Stimulated activated CD4-positive, alpha-beta T cell treated with anti-CD3 and anti-CD28 coated beads, TNF-alpha, amount 100 ng/mL, for 48 hours (primary cell): ENCODE data around the gene PLPP7.
"Not testable (repeated sequence)": the region's sequence is repeated elsewhere in the genome, so short reads cannot be mapped to it uniquely, and the experiment has no call there.

Experiments
- DNase-seq, 3 donors: peaks; one replicate each; pipeline ENCODE4 v3.0.0-alpha.2; 2020; ENCODE audit warnings: low read depth in 3 of 3

The PLPP7 gene

DNA sequence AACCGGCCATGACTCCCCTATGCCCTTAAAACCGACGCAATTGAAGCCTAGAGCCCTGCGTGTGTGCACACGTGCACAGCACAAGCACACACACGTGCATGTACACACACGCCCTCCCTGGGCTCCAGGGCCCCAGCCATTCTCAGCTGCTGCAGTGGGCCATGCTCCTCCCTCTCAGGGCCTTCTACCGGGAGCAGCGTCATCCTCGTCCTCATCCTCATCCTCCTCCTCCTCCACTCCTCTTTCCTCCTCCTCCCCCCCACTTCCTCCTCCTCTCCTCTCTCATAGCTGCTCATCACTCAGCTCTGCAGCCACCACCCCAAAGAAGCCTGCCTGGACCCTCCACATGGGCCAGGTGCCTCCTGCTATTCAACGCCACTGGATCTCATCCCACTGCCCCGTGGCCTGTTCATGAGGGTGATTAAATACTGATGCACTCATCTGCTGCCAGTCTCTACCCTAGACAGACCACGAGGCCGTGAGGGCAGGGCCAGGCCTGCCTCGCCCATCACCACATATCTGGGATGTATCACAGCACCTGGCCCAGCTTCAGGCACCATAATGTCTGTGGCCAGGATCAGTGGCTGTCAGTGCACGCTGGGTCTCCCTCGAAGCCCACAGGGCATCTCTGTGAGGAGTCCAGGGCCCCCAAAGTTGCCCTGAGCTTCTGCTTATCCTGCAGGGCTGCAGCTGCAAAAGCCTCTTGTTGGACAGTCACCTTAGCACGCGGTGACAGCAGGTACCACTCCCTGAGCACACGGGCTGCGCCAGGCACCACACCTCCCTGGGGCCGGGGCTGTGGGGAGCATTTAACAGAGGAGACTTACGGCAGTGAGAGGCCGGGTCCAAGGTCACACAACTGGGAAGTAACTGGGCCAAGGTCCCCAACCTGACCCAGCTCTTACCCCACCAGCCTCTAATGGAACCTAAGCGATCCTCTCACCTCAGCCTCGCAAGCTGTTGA lies 23.0 kb upstream of the PLPP7 start:
- no peak for DNase-seq

DNA sequence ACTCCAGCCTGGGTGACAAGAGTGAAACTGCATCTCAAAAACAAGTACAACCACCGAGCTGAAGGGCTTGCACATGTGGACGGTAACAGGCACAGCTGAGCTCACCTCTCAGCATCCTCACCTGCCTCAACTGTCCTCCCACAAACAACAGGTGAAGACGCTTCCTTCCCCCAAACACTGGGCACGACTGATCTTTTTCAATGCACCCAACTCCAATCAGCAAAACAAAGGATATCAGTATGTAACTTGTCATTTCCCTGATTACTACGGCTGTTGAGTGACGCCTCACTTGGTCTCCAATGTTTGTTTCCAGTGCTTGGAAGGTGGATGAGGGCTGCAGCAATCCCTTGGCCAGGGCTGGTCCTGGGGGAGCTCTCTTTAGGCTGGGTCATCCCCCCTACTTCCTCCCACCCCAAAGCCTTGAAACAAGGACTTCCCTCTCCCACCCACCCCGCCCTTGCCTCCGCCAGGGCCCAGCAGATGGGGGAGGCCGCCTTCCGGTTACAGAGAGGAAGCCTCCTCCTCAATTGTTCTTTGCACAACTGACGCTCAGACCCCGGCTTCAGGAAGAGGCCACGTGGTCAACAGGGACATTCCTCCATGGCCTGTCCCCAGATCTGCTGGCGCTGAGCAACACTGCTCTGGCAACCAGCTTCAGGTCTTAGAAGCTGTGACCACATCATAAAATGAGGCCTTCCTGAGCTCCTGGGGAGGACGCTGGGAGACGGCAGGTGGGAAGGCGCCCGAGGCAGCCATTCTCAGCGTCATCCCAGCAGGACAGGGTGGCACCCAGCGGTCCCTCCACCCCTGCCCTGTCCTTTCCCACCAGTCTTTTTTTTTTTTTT lies 19.1 kb upstream of the PLPP7 start:
- DNase-seq: no peak

DNA sequence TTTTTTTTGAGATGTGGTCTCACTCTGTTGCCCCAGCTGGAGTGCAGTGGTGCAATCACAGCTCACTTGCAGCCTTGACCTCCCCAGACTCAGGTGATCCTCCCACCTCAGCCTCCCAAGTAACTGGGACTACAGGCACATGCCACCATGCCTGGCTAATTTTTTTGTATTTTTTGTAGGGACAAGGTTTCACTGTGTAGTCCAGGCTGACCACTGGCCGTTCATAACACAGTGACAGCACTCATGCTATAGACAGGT lies 18.6 kb upstream of the PLPP7 start:
- not testable (repeated sequence) for DNase-seq

DNA sequence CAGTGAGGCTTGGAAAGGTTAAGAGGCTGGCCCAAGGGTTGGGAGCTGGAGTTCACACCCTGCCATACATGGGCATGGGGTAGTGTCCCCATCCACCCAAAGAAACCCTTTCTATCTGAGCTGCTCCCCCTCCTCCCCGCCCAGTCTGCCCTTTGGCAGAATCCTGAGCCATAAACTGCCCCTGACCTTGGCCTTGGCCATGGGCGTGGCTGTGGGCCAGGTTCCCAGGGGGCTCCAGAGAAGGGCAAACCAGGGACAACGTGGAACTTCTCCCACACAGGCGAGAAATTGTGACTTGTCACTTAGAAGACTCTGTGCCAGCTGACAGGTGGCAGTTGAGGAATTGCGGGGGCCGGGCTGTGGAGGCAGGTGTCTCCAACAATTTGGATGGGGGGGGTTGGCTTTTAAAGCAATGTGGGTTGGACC lies 18.0 kb upstream of the PLPP7 start:
- no peak for DNase-seq

GRCh38 chr9:131272212-131272611 lies 17.3 kb upstream of the PLPP7 start:
- no peak for DNase-seq

DNA sequence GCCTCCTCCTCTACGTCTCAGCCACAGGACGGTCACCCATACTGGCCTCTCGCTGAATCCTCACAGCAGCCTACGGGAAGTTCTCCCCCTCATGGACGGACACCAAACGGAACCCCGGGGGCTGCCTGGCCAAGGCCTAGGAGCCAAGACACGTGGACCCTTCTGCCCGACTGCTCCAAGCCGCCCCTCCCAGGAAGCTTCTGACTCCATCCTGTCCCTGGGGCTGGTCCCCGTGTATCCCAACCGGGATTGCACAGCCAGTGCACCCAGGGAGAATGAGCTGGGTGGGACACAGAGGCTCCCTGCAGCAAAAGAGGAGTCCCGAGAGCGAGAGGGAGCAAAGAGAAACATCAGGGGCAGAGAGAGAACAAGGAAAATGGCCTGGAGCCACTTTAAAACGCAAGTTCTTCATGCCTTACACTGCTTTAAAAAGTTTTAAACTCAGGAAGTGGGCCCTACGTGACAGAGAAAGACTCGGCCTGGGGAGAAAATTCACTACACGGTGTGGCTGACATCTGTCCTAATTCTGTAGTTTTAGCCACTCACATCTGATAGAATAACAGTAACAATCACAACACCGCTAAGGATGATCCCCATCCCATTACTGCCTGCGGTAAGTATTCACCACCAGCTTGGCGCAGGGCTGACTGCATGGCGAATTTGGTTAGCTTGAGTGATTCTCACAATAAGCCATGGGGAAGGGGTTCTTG lies 16.2 kb upstream of the PLPP7 start:
- DNase-seq: no peak

DNA sequence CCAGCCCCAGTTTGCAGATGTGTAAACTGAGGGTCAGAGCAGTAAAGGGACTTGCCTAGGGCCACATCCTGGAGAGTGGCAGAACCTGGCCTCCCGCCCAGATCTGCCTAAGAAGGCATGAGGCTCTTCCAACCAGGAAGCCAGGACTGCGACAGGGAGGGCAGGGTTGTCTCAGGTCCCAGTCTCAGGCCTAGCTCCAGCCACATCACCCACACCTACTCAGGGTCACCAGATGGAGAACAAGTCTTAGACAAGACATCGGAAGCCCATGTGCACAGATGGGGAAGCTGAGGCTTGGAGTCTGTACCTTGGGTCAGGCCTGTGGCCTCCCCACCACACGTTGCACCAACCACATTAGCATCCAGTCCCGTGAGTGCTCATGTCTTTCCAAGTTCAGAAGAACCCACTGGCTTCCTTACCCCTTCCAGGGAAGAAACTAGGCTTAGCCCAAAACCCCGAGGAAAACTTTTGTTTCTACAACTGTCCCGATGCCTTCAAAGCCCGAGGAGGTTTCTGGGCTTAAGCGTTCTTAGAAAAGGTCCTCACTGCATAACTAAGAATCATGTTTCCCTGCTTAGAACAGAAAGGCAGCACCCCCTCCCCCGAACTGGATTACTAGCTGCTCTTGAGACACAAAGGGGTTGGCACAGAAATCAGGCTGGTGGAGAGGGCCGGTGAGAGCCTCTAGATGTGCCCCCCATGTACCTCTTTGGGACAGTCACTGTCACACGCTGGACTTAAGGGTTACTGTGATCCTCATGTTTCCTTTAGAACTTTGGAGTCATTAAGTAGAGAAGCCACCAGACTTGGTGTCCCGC lies 15.5 kb upstream of the PLPP7 start:
- no peak for DNase-seq

- no peak for DNase-seq
Observed at GRCh38 chr9:131274674-131275331, 14.7 kb upstream of the PLPP7 start.

DNA sequence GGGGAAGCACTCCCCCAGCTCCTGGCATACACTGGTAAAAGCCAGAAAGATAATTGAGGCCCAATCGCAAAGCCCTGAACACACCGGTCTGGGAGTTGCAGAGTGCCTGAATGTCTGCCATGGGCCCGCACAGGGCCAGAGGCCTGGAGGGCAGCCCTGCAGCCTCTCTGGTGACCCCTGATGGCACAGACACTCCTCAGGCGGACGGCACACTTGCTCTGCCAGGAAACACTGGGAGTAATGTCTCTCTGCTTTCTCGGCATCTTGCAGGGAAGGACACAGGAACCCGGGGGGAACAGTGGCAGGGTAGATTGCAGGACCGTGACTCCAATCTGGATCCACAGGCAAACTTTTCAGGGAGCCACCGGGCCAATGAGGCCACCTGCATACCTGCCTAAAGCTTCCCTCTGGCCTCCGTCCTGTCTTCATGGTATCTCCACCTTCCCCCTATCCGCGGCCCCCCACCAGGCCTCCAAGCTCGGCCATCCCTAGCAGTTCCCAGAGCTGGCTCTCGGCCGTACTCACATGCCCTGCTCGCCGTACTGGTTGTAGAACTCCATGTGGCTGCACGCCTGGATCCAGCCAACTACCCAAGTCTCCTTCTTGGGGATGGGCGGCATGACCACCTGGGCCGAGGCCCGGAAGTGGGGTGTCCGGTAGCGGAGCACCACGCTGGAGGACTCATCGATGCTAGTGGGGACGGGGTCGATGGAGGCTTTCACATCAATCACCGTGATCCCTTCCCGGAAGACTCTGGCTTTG lies 14.0 kb upstream of the PLPP7 start:
- no peak for DNase-seq

GRCh38 chr9:131276094-131276888 lies 13.2 kb upstream of the PLPP7 start, which contains the start of gene FAM78A:
Gene FAM78A (minus strand): TSS chr9:131276510. CDS start chr9:131276179, 331 bp downstream.
- no peak for DNase-seq

DNA sequence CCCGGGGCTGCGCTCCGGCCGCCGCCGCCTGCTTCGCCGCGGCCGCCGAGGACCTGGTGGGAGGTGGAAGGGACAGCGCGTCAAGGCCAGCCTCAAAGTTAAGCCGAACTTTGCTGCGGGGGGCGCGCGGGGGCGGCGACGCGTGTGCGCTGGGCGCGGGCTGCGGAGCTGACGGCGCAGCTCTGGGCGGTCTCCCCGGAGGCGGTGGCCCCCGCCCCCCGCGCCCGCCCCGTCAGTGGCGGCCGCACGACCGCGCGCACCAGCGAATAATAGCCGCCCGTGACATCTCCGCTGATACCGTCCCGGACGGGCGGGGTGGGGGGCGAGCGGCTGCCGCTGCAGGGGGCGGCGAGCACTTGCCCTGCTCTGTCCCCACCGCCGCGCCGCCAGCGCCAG lies 12.6 kb upstream of the PLPP7 start:
- no peak for DNase-seq

DNA sequence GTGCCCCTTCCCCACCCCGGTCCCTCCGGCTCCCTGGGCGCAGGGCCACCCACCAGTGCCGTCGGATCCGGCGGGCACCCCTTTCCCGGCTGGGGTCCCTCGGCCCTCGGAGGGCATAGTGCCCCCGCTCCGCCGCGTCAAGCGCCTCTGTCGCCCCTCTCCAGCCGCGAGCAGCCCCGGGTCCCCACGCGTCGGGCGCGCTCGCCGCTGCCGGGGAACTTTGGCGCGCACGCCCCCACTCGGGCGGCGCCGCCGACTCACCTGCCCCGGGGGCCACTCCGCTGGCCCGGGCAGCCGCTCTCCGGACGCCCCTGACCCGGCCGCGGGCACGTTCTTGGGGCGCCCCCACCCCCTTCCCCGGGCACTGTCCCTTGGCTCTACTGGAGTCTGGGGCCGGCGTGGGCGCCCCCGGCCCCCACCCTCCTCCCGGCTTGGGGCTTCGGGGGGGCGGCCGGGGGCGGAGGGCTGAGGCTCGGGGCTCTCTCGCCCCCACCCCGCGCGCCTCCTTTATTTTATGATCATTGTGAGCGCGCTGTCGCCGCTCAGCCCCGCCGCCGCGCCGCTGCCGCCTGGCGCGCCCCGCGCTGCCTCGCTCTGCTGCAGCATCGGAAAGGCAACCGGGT lies 12.1 kb upstream of the PLPP7 start:
- no peak for DNase-seq

DNA sequence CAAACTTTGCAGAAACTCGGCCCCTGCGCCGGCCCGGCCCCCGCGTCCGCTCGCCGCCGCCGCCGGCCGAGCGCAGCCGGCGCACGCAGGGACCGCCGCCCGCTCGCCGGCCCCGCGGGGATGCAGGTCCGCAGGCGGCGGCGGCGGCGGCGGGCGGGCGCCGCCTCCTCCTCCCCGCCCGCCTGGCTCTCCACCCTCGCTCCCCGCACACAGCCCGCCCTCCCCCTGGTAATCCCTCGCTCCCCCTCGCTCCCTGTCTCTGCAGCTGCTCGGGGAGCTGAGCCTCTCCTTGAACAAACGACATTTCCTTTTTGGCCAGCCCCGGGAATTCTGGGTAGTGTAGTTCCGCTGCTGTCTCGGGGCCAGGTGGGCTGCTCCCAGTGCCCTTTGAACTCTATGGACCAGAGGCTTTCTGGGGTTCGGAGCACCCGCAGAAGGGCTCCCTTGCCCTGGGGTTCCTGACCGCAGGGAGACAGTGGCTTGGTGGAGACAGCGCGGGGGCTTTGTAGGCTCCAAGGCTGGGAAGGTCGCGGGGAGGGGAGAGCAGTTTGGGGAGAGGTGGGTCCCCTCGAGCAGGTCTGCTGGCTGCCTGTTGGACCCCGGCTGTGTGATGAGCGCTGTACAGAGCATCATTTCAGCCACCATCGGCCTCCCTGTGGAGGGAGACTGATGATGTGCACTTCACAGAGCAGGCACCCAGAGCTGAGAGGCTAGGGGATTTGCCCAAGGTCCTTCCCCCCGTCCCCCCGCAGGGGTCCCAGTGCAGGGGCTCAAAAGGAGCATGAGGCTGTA lies 11.4 kb upstream of the PLPP7 start:
- peak in 2 of 3 donors; percentile 46 to 57 for DNase-seq

DNA sequence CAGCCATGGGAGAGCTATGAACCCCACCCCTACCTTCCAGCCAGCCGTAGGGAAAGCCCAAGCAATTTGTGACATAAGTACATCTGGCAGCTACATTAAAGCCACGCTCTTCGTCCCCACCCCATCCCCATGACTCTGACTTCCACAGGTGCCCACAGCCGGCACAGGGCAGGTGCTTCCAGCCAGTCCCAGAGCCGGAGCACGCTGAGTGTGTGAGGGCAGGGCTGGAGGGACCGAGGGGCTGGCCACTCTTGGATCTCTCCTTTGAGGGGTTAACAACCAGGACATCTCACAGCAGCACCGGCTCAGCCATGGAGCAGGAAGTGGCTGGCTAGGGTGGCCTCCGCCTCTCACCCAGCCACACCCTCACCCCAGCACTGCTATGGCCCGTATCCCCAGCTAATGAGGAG lies 10.8 kb upstream of the PLPP7 start:
- no peak for DNase-seq

DNA sequence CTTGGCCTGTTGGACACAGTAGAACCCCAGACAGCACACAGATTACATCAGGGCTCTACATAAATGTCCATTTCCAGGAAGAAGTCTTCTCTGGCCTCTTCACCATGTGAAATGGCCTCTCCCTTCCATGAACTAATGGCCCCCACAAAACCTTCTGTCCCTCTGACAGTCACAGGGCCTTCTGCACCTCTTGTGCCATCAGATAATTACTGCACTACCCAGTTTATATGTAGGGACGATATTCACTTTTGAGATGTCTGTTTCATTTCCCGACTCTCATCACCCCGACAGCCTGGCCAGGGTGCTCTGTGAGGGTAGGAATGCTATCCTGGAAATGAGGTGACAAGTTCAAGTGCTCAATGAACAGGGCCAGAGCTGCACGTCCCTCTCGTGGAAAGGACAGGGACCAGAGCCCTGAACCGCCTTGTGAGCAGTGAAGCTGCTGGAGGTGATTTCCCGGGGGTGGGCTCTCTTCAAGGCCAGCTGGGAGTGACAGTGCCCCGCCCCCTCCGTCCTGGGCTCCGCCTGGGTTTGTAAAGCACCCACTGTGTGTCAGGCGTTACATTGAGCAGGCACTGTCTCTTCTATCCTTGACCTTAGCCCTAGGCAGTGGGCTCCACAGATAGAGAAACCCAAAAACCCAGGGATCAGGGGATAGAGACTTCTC lies 10.2 kb upstream of the PLPP7 start:
- no peak for DNase-seq

- DNase-seq: no peak
Observed at GRCh38 chr9:131279863-131280570, 9.5 kb upstream of the PLPP7 start.

- DNase-seq: no peak
Observed at GRCh38 chr9:131280660-131281059, 8.9 kb upstream of the PLPP7 start.
